GM19193 (cell line): ENCODE results near the gene STK10.

Experiments
- POLR2A ChIP-seq: IDR thresholded peaks from 4 replicates; pipeline ENCODE4 v1.6.1; 2011; ENCODE audit not compliant: insufficient read depth, insufficient read length; ENCODE audit errors: extremely low read depth

STK10 gene

DNA sequence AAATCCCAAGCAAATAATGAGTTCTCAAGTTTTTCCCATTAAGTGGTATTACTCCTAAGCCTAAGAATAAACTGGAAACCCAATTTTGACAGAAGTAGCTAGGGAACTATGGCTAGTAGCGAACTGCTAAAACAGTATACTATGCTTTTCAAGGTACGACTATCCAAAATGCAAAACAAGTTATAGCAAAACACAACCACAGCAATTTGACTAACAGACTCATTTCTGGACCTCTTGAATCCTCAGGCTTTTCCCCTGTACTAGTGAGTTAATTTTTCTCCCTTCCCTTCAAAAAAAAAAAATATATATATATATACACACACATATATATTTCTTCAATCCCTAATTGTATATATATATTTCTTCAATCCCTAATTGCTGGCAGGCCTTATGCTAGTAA is 188.9 kb downstream of the STK10 start:
- TF ChIP-seq POLR2A: no peak

GRCh38 chr5:171997011-171997410 is 191.0 kb downstream of the STK10 start:
- TF ChIP-seq POLR2A: no peak

DNA sequence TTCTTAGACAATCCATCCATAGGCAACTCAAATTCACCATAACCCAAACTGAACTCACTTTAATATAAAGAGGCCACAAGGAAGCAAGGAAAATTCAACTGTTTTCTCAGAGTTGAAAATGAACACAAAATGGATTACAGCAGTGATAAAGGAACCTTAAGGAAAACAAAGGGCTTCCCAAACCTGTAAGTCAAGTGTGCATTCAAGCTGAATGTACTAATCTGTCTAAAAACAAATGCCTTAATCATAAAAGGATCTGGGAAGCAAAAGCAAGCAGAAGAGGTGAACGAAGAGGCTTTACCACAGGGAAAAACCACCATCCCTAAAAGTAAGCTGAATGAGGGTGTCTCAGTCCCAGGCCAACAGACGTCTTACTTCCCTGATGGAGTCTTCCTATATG is 195.2 kb downstream of the STK10 start:
- TF ChIP-seq POLR2A: no peak

- no peak for TF ChIP-seq POLR2A
Observed at GRCh38 chr5:171992305-171992704, 195.7 kb downstream of the STK10 start.
